Measurements from ENCODE around the gene CERS1. TPM values are rescaled to one million over a fixed set of nuclear protein-coding genes. Genes with fewer than 3 reads are reported as not detected.

Gene CERS1
- total RNA-seq, 1 donor from 2014 or later: not detected

DNA sequence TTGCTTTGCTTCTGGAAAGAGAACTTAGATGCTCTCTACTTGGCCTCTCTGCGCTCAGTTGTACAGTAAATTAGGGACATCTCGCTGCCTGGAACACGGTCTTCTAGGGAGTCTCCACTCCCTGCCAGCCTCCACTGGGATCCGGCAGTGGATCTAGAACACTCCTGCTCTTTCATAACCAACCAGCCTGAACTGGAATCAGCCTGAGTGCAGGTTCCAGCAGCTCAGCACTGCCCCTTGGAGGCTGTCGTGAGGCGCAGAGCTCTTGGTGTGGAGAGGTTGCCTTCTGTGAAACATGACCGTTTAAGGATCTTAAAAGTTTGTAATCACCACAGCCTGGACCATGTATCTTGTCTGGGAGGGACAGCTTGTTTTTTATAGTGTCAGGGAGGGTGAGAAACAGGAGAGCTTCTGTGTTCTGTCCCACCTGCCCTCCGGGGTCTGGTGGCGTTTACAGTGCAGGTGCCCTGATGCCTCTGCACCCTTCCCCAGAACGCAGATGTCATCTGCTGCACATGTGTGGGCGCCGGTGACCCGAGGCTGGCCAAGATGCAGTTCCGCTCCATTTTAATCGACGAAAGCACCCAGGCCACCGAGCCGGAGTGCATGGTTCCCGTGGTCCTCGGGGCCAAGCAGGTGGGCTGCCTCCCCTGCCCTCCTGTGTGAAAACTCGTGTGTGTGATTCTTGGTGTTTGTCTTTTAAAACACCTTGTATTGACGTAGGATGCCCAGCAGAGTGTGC is 39.4 kb downstream of the CERS1 start:
- H3K9me3 ChIP-seq: no peaks in the 10 kb centered on the region
- TF ChIP-seq, protein P1, sequence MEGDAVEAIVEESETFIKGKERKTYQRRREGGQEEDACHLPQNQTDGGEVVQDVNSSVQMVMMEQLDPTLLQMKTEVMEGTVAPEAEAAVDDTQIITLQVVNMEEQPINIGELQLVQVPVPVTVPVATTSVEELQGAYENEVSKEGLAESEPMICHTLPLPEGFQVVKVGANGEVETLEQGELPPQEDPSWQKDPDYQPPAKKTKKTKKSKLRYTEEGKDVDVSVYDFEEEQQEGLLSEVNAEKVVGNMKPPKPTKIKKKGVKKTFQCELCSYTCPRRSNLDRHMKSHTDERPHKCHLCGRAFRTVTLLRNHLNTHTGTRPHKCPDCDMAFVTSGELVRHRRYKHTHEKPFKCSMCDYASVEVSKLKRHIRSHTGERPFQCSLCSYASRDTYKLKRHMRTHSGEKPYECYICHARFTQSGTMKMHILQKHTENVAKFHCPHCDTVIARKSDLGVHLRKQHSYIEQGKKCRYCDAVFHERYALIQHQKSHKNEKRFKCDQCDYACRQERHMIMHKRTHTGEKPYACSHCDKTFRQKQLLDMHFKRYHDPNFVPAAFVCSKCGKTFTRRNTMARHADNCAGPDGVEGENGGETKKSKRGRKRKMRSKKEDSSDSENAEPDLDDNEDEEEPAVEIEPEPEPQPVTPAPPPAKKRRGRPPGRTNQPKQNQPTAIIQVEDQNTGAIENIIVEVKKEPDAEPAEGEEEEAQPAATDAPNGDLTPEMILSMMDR (IDR thresholded peaks at IDR 0.05): no peak
- H3K27ac ChIP-seq: no peak overlapping the region
- DNase-seq (no peak), ATAC-seq (no peak)
- H3K27me3 ChIP-seq (ENCODE audit: low read depth): no peaks in the 10 kb centered on the region
- peaks cover 6% of the 10 kb centered on the region for H3K4me1 ChIP-seq
- no peak overlapping the region for H3K4me3 ChIP-seq
- H3K36me3 ChIP-seq: peaks cover 100% of the 10 kb centered on the region
- intact Hi-C loops (cut with DNase I): no loop called here

DNA sequence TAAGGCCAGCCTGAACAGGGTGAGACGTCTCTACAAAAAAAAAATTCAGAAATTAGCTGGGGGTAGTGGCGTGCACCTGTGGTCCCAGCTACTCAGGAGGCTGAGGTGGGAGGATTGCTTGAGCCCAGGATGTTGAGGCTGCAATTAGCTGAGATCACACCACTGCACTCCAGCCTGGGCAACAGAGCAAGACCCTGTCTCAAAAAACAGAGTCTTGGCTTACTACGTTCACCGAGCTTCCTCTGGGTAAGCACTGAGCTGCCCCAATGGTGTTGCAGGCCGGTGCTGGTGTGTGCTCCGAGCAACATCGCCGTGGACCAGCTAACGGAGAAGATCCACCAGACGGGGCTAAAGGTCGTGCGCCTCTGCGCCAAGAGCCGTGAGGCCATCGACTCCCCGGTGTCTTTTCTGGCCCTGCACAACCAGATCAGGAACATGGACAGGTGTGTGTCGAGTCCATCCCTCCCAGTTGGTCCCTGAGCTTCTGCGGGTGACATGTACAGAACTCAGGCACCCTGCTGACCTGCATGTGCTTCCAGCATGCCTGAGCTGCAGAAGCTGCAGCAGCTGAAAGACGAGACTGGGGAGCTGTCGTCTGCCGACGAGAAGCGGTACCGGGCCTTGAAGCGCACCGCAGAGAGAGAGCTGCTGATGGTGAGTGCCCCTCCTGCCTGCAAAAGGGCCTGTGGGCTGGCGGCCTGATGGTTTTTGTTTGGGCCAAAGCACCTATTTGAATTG is 40.1 kb downstream of the CERS1 start:
- Histone ChIP-seq H3K36me3 (peaks cover 100% of the 10 kb centered on the region), H3K9me3 (no peaks in the 10 kb centered on the region), H3K4me3 (no peak overlapping the region), H3K4me1 (peaks cover 10% of the 10 kb centered on the region), H3K27me3 (ENCODE audit: low read depth) (no peaks in the 10 kb centered on the region), H3K27ac (no peak overlapping the region)
- intact Hi-C loops (cut with DNase I): no loop called here
- TF ChIP-seq, protein P1 (IDR thresholded peaks at IDR 0.05): no peak
- DNase-seq (no peak), ATAC-seq (no peak)

DNA sequence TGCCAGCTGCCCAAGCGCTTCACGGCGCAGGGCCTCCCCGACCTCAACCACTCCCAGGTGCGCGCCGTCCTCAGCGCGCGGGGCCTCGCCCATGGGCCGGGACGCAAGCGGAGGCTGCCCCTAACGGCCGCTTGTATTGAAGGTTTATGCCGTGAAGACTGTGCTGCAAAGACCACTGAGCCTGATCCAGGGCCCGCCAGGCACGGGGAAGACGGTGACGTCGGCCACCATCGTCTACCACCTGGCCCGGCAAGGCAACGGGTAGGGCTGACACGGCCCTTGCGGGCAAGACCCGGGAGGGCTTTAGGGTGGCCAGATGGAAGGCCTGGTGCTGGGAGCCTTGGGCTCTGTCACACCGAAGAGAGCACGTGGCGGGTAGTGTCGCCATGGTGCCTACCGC is 41.0 kb downstream of the CERS1 start:
- TF ChIP-seq, protein P1 (IDR thresholded peaks at IDR 0.05): no peak
- Histone ChIP-seq H3K27me3 (ENCODE audit: low read depth) (no peaks in the 10 kb centered on the region), H3K4me3 (no peak overlapping the region), H3K27ac (no peak overlapping the region), H3K4me1 (peaks cover 18% of the 10 kb centered on the region), H3K9me3 (no peaks in the 10 kb centered on the region), H3K36me3 (peaks cover 100% of the 10 kb centered on the region)
- intact Hi-C loops (cut with DNase I): no loop called here
- DNase-seq (peak; percentile 41), ATAC-seq (no peak)

DNA sequence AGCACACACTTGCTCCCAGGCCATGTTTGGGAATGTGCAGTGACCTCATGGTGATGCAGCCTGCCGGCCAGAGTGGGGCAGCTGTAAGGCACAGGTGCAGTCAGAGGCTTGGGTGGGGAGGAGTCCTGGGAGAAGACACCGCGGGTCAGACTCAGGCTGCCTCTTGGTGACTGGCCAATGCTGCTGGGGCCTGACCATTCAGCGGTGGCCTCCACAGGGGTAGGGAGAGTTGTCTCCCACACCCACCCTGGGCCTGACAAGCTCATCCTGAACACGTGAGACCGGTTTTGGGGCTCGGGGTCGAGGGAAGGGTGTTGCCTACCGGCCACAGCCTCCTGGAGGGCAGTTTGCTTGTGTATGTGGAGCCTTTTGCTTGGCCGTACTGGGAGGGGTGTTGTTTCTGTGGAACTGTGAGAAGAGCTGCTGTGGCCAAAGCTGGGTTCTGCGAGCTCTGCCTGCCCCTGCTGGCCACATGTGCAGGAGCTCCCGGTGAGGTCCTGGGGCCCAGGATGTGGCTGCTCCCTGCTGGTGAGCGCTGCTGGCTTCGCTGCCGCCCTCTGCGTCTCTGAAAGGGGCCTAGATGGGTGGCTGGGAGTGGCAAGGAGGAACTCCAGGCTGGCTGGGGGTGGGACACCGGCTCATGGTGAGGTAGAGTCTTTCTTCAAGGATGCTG is 42.1 kb downstream of the CERS1 start:
- H3K4me3 ChIP-seq: no peak overlapping the region
- no peak for ATAC-seq
- H3K4me1 ChIP-seq: peaks cover 23% of the 10 kb centered on the region
- peaks cover 97% of the 10 kb centered on the region for H3K36me3 ChIP-seq
- no peak for DNase-seq
- TF ChIP-seq, protein P1 (IDR thresholded peaks at IDR 0.05): no peak
- no peaks in the 10 kb centered on the region for H3K27me3 ChIP-seq (ENCODE audit: low read depth)
- no peaks in the 10 kb centered on the region for H3K9me3 ChIP-seq
- intact Hi-C loops (cut with DNase I): no loop called here
- no peak overlapping the region for H3K27ac ChIP-seq

DNA sequence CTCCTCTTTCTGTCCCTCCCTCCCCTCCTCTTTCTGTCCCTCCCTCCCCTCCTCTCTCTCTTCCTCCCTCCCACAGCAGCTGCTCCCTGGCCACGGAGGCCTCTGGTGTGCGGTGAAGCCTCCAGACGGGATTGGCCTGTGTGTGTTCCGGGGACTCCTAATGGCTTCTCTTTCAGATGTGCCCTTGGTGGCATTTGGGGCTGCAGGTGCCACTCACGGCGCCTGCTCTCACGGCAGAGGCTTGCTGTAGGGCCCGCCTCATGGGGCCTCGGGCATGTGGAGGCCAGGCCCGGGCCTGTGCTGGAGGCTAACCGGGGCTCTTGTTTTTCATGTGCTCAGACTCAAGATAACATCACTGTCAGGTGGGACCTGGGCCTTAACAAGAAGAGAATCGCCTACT is 43.3 kb downstream of the CERS1 start:
- H3K9me3 ChIP-seq: no peaks in the 10 kb centered on the region
- TF ChIP-seq, protein P1 (IDR thresholded peaks at IDR 0.05): no peak
- intact Hi-C loops (cut with DNase I): no loop called here
- no peak overlapping the region for H3K4me3 ChIP-seq
- ATAC-seq (no peak), DNase-seq (no peak)
- H3K27me3 ChIP-seq (ENCODE audit: low read depth): no peaks in the 10 kb centered on the region
- H3K36me3 ChIP-seq: peaks cover 96% of the 10 kb centered on the region
- H3K27ac ChIP-seq: no peak overlapping the region
- H3K4me1 ChIP-seq: peaks cover 35% of the 10 kb centered on the region
